NB4 (cell line): ENCODE data around the gene SECISBP2L.

ENCODE experiments used
- DNase-seq: peaks from one replicate; pipeline ENCODE4 v3.0.0; 2010; ENCODE audit warnings: low read depth
- H3K4me3 ChIP-seq: one replicate; pipeline ENCODE4 v1.5.1; 2011; ENCODE audit warnings: mild to moderate bottlenecking, low read depth, low read length, moderate library complexity
- MYC ChIP-seq: IDR thresholded peaks from 2 replicates; pipeline ENCODE4 v1.6.1; 2011; ENCODE audit warnings: low read depth, low read length
- POLR2A ChIP-seq: IDR thresholded peaks from 2 replicates; pipeline ENCODE4 v1.6.1; 2011; ENCODE audit warnings: mild to moderate bottlenecking; ENCODE audit not compliant: insufficient read length; ENCODE audit errors: extremely low read depth
- TF ChIP-seq, protein P1 (sequence below): IDR thresholded peaks from 2 replicates; pipeline ENCODE4 v1.6.1; 2011; ENCODE audit warnings: low read depth, low read length
- TF ChIP-seq, protein P2 (sequence below): IDR thresholded peaks from one replicate; pipeline ENCODE4 v1.5.1; 2012; ENCODE audit warnings: low read depth, low read length

SECISBP2L gene

DNA sequence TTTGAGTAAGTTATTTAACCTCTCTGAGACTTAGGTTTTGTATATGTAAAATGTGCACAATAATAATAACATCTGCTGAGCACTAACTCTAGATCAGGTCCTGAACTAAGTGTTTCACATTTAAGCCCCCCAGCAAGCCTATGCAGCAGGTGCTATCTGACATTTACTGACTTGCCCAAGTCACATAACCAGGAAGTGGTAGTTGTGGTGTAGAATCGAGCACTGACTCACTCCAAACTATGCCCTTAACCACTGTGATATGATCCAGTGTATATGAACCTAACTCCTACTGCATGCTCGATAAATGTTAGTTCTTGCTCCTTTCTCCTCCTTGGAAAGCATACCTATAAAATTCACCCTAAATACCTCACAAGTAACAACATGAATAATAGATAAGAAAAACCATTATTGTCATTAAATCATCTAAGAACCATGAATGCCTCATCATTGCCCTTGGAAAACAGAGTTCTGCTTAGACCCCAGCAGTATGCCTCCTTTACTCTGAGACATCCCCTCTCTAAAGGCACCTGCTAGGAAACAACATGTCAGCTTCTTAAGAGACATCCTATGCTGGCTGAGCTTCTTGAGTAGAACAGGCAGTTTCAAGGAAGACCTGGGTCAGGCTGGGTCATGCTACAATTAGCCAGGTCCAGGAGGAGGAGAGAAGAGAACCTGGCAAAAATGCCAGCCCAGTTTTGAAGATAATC is 79.5 kb downstream of the SECISBP2L start:
- DNase-seq = peak; percentile 86
- H3K4me3 ChIP-seq = no peak overlapping the region
- peak; percentile 23; the same call in 1 of the 2 replicates for TF ChIP-seq MYC
- TF ChIP-seq, protein P1, sequence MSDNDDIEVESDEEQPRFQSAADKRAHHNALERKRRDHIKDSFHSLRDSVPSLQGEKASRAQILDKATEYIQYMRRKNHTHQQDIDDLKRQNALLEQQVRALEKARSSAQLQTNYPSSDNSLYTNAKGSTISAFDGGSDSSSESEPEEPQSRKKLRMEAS = peak; percentile 44; the same call in 1 of the 2 replicates
- TF ChIP-seq, protein P2, sequence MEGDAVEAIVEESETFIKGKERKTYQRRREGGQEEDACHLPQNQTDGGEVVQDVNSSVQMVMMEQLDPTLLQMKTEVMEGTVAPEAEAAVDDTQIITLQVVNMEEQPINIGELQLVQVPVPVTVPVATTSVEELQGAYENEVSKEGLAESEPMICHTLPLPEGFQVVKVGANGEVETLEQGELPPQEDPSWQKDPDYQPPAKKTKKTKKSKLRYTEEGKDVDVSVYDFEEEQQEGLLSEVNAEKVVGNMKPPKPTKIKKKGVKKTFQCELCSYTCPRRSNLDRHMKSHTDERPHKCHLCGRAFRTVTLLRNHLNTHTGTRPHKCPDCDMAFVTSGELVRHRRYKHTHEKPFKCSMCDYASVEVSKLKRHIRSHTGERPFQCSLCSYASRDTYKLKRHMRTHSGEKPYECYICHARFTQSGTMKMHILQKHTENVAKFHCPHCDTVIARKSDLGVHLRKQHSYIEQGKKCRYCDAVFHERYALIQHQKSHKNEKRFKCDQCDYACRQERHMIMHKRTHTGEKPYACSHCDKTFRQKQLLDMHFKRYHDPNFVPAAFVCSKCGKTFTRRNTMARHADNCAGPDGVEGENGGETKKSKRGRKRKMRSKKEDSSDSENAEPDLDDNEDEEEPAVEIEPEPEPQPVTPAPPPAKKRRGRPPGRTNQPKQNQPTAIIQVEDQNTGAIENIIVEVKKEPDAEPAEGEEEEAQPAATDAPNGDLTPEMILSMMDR = no peak

DNA sequence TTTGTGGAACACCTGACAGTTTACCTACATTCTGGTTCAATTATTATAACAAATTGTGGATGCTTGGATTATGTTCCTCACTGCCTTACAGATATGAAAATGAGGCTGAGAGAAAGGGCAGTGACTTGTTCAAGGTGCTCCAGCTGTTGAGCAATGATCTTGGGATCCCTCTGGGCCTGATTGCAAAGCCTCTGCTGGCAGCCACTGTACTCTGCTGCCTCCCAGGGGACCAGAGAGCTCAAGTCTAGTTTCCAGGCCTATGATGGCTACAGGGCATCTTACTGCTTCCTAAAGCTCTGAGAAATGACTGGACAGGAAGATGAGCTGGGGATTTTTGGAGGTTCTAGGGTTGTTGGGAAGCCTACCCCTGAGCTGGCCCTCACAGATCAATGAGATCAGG is 80.3 kb downstream of the SECISBP2L start:
- DNase-seq = peak; percentile 93

DNA sequence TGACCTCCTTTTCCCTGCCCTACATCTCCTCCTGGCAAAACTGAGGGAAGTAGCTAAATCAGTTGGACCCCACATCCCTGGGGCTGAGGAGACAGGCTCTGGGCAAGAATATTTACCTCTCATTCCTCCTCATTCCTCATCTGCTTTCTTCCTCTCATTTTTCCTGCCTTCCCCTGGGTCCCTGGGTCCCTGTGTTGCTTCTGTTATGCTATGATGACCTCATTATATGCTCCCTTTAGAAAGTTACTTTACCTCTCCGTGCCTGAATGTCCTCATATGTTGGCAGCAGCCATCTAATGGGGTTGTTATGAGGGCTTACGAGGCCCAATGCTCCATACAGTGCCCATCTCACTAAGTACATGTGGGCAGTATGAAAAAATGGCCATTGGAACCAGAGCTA is 81.3 kb downstream of the SECISBP2L start:
- TF ChIP-seq, protein P1 = no peak
- no peak for TF ChIP-seq POLR2A
- no peak overlapping the region for H3K4me3 ChIP-seq
- no peak for DNase-seq

More for the DNA sequence above, 80.3 kb downstream of the SECISBP2L start:
- no peak overlapping the region for H3K4me3 ChIP-seq
- no peak for TF ChIP-seq POLR2A
- no peak for TF ChIP-seq MYC
- TF ChIP-seq, protein P1 = no peak
- TF ChIP-seq, protein P2 = no peak

DNA sequence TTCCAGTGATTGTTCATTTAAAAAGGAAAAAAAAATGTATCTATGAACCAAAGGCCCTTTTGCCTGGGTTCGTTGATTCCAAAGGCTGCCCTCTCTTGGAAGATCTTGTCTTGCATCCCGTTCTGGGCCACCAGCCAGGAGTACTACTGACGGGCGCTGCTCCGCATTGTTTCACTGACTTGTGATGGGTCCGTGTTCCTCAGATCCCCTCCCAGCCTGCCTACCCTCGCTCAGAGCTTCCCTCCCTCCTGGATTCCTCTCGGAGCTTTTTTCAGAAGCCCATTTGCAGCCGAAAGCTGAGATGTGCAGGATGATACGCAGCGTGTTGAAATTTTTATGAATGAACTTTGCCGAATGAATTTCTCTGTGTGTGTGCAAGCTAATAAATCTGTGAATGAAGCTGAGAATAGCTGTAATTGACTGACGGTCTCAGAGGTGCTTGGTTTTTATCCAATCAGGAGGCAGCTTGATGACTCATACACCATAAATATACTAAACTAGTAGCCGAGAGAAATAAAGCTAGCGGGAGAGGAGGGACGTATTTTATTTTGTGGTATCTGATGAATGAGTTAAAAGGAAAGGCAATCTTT is 82.6 kb downstream of the SECISBP2L start, which contains the start of gene SHC4:
Gene SHC4 (minus strand): TSS at position 396 of the 590 bp plus-strand sequence. CDS start 904 bp downstream, outside the sequence.
- peak; percentile 61 for DNase-seq
- no peak for TF ChIP-seq MYC
- TF ChIP-seq, protein P2 = no peak
- no peak for TF ChIP-seq POLR2A
- TF ChIP-seq, protein P1 = no peak
- H3K4me3 ChIP-seq = peak within 1 kb of the TSS; percentile 41

DNA sequence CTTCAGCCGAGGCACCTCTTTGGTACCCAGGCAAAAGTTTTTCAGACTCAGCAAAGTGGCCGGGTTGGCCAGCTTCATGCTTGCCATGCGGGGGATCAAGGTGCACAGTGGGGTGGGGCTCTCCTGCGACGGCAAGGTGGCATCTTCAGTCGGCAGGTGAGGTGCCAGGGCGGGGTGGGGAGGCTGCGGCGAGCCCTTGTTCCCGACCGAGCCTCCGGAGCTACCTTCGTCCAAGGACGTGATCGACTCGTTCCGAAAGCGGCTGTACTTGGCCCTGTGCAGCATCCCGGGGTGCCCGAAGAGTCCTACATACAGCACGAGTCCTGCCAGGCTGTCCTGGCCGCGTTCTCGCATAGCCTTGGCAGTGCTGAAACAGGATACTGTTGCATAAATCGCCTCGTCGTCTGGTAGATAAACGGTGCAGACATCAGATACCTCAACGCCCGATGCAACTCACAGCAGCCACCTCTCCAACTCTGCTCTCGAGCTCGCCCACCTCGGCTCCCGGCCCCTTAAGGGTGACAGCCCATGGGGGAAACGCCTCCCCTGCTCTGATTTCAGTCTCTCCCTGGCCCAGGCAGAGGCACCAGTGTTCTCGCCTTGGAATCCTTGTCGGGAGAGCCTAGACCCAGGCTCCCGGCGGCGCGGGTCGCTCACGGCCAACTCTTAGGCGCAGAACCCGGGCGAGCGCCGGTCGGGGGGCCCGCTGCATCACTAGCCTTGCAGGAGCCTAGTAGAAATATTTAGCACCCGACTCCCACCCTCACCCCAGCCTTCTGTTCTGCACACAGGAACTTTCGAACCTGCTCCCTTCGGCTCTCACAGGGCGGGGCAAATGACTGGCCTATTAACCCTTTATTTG is 83.4 kb downstream of the SECISBP2L start:
- DNase-seq = peak; percentile 18

DNA sequence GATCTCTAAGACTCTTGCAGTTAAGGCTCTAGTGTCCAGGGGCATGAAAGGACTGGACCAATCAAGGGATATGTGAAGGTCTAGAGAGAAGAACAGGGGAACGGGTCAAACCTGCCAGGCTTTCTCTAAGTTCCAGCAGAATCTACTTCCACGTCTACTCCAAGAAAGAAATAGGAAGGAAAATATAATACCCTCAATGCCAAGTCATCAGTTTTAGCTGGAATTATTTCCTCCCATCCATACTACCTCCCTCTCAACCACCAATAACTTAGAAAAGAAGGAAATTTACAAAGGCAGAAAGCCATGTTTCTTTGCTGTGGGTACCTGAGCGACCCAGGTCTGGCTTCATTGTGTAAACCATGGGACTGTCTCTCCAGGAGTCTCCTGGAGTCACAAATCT is 90.3 kb downstream of the SECISBP2L start:
- TF ChIP-seq, protein P2 = no peak
- TF ChIP-seq MYC (no peak), POLR2A (no peak)
- TF ChIP-seq, protein P1 = no peak

More for the DNA sequence above, 83.4 kb downstream of the SECISBP2L start:
- H3K4me3 ChIP-seq = peak overlapping the region; percentile 41
- TF ChIP-seq MYC = no peak

More for the DNA sequence above, 90.3 kb downstream of the SECISBP2L start:
- no peak overlapping the region for H3K4me3 ChIP-seq
- DNase-seq = no peak
